Endothelial cell of umbilical vein (primary cell): ENCODE measurements around the gene TGM1. TPM values are rescaled to one million over a fixed set of nuclear protein-coding genes. Genes with fewer than 3 reads are reported as not detected.
A peak's percentile ranks its signal among the peaks of the same experiment; 100 is the strongest.

Experiments used
- BruUV-seq: library from RNA; stranded (reverse); fragments of 400-500 nt; replicated peaks from 2 replicates; lab custom pipeline; 2021; lab: Mats Ljungman, UMichigan
- CTCF ChIA-PET: fragments of 300-600, 350-600 bp; sonication (Branson Sonifier 250); formaldehyde crosslinking; loops from one replicate; lab custom pipeline; 2021; ENCODE audit warnings: antibody characterized with exemption, inconsistent platforms; lab: Charles Lee
- POLR2A ChIA-PET: fragments of 300-600, 350-600 bp; sonication (Branson Sonifier 250); formaldehyde crosslinking; loops from one replicate; lab custom pipeline; 2021; ENCODE audit warnings: antibody characterized with exemption, inconsistent platforms; lab: Charles Lee
- DNase-seq: peaks from one replicate; pipeline ENCODE4 v3.0.0-alpha.2; 2011; ENCODE audit warnings: low read depth, low spot score
- FAIRE-seq: peaks from 2 replicates; lab custom pipeline; 2011; peaks lifted over from hg19 to GRCh38; lab: Jason Lieb, UNC
- H2AFZ ChIP-seq: 2 replicates; pipeline ENCODE4 v1.6.0; 2012; ENCODE audit warnings: low read depth, low read length, control low read depth, inconsistent platforms
- H3K27ac ChIP-seq: 2 replicates; pipeline ENCODE4 v1.5.1; 2011; ENCODE audit warnings: low read depth, mild to moderate bottlenecking, control low read depth, low read length, moderate library complexity; ENCODE audit not compliant: insufficient read depth
- H3K27me3 ChIP-seq, 2 experiments: 2 replicates each; pipeline versions ENCODE4 v1.6.0 to v1.6.1; 2011; ENCODE audit warnings: low read length in 2 of 2, mixed read lengths in 1 of 2; ENCODE audit not compliant: control insufficient read depth in 2 of 2, insufficient read depth in 2 of 2
- H3K36me3 ChIP-seq, 2 experiments: 2 replicates in 1 of 2; 3 replicates in 1 of 2; pipeline ENCODE4 v1.5.1; 2011; ENCODE audit warnings: low read length in 2 of 2, mild to moderate bottlenecking in 1 of 2, moderate library complexity in 1 of 2; ENCODE audit not compliant: control insufficient read depth in 2 of 2, insufficient read depth in 2 of 2; ENCODE audit errors: extremely low read depth in 1 of 2
- H3K4me1 ChIP-seq: 3 replicates; pipeline ENCODE4 v1.5.1; 2011; ENCODE audit warnings: mild to moderate bottlenecking, low read length; ENCODE audit not compliant: control insufficient read depth, insufficient read depth; ENCODE audit errors: extremely low read depth
- H3K4me2 ChIP-seq: 2 replicates; pipeline ENCODE4 v1.6.1; 2011; ENCODE audit warnings: low read length, control low read depth, mixed read lengths; ENCODE audit not compliant: insufficient read depth
- H3K4me3 ChIP-seq, 3 experiments: fragments of 200-600 bp in 1 of 3; sonication (generic), shearing (Covaris generic) in 1 of 3; replicated peaks in 1 of 3; 2 replicates each; pipeline ENCODE4 v1.5.1; 2011 to 2016; ENCODE audit warnings: control low read depth in 3 of 3, low read length in 3 of 3, mild to moderate bottlenecking in 2 of 3, inconsistent platforms in 1 of 3, low read depth in 1 of 3, moderate library complexity in 1 of 3; ENCODE audit not compliant: insufficient read depth in 1 of 3
- H3K79me2 ChIP-seq: 2 replicates; pipeline ENCODE4 v1.6.0; 2012; ENCODE audit warnings: low read length, inconsistent platforms; ENCODE audit not compliant: control insufficient read depth, insufficient read depth
- H3K9ac ChIP-seq: replicated peaks from 2 replicates; pipeline ENCODE3; 2011; ENCODE audit warnings: low read length, control low read depth; ENCODE audit not compliant: insufficient read depth; ENCODE audit errors: extremely low read depth
- H3K9me1 ChIP-seq: replicated peaks from 3 replicates; pipeline ENCODE4 v1.6.0; 2011; ENCODE audit warnings: mild to moderate bottlenecking, low read length; ENCODE audit not compliant: control insufficient read depth, insufficient read depth; ENCODE audit errors: extremely low read depth
- H3K9me3 ChIP-seq: replicated peaks from 2 replicates; pipeline ENCODE4 v1.5.1; 2012; ENCODE audit warnings: low read length, inconsistent platforms; ENCODE audit not compliant: control insufficient read depth, insufficient read depth
- H4K20me1 ChIP-seq: replicated peaks from 2 replicates; pipeline ENCODE3; 2011; ENCODE audit warnings: mild to moderate bottlenecking, low read length; ENCODE audit not compliant: control insufficient read depth, insufficient read depth; ENCODE audit errors: extremely low read depth
- POLR2A ChIP-seq: IDR thresholded peaks from 2 replicates; pipeline ENCODE4 v1.6.1; 2012; ENCODE audit warnings: low read depth, mild to moderate bottlenecking, control low read depth, low read length
- dilution Hi-C: fragments of 300-500 bp; cut with MboI; formaldehyde crosslinking; loops from one replicate; pipeline ENCODE4 v1.15.0; 2019; ENCODE audit warnings: low sequenced_read_pairs; ENCODE audit not compliant: extremely low pct_ligation_motif_present
- intact Hi-C: fragments of 100-400 bp; cut with micrococcal nuclease; formaldehyde crosslinking; loops from one replicate; pipeline ENCODE4 v1.10.0; 2022
- polyA plus RNA-seq, 4 experiments: library from polyadenylated mRNA; depleted of rRNA in 3 of 4; stranded (reverse) in 3 of 4; unstranded in 1 of 4; fragments of >200 nt; gene quantifications; 2 replicates each; pipeline versions ENCODE4 v1.2.1 to v1.2.3, GENCODE V29; 2011 to 2012; ENCODE audit warnings: missing spikeins in 1 of 4
- total RNA-seq: library from RNA; stranded (reverse); gene quantifications from 2 replicates; pipeline ENCODE4 v1.2.3, GENCODE V29; 2021
- TF ChIP-seq, protein P1 (sequence below), 2 donors: IDR thresholded peaks; 1 replicate in 1 of 2; 2 replicates in 1 of 2; pipeline ENCODE4 v1.5.1; 2011; ENCODE audit warnings: low read length in 2 of 2, mild to moderate bottlenecking in 2 of 2, moderate library complexity in 2 of 2, control low read depth in 1 of 2, inconsistent platforms in 1 of 2, low read depth in 1 of 2; ENCODE audit not compliant: insufficient read depth in 1 of 2; ENCODE audit errors: extremely low read depth in 1 of 2

The TGM1 gene
- total and polyA plus RNA-seq, 2 donors (not counting 3 experiments of a cell fraction or from before 2014, with no cell fraction given) = 1.0 to 3.4 TPM

DNA sequence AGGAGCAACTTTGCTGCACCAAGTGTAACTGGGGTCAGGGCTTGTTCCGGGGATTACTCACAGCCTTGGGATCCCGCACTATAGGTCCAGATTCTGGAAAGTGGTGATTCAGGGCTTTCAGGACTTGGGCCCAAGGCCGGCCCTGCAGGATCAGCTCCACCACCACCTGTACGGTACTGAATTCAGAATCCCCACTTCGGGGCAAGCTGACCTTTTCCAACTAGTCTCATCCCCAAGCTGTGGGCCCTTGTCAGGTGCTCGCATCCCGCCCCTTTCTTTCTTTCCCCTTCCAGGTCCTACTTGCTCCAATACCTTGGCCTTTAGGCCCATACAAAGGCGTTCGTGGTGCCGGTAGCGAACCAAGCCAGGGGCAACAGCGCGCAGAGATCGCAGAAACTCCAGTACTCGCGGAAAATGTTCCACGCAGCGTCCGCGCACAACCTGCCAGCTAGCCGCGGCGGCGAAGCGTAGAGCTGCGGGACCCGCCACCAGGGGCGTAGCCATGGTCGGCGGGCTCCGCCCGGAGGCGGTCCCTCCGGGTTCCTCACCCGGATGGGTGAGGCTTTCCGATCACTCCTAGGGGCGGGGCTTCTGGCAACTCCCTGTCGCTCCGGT lies 21.0 kb downstream of the TGM1 start:
- peak overlapping the region; percentile 84 for H3K4me2 ChIP-seq
- TSS peak; percentile 44 for BruUV-seq
- peaks cover 5 to 26% of the 10 kb centered on the region in 2 experiments for H3K36me3 ChIP-seq
- H3K4me3 ChIP-seq = peak overlapping the region; percentile 31 to 67 (median 57)
- FAIRE-seq (no peak), DNase-seq (no peak)
- no peaks in the 10 kb centered on the region for H3K27me3 ChIP-seq
- peaks cover 30% of the 10 kb centered on the region for H3K4me1 ChIP-seq
- peaks cover 22% of the 10 kb centered on the region for H3K79me2 ChIP-seq
- H4K20me1 ChIP-seq = no peaks in the 10 kb centered on the region
- intact Hi-C loops = loop anchor here (1.0 to 2.0 kb wide), 10 partner anchors 10 to 228 kb away; partner anchors contain the start of genes GMPR2, IPO4, MDP1 and NEDD8
- H3K9me1 ChIP-seq = no peaks in the 10 kb centered on the region
- CTCF ChIA-PET = interaction anchor here (0.7 to 13.0 kb wide), 26 partner anchors 9 to 195 kb away, joined by 3 to 199 read pairs (median 9); partner anchors contain the start of genes CHMP4A, CIDEB, DHRS1 and EMC9
- no peaks in the 10 kb centered on the region for H3K9me3 ChIP-seq
- H3K27ac ChIP-seq = peak overlapping the region; percentile 98
- peak overlapping the region; percentile 96 for H3K9ac ChIP-seq
- dilution Hi-C loops = no loop called here
- peak overlapping the region; percentile 35 for H2AFZ ChIP-seq
- POLR2A ChIA-PET = interaction anchor here (0.6 to 2.3 kb wide), 16 partner anchors 9 to 1231 kb away, joined by 3 to 19 read pairs (median 6); partner anchors contain the start of genes CHMP4A, DHRS1, EMC9 and GMPR2
- no peak for TF ChIP-seq POLR2A
- TF ChIP-seq, protein P1, sequence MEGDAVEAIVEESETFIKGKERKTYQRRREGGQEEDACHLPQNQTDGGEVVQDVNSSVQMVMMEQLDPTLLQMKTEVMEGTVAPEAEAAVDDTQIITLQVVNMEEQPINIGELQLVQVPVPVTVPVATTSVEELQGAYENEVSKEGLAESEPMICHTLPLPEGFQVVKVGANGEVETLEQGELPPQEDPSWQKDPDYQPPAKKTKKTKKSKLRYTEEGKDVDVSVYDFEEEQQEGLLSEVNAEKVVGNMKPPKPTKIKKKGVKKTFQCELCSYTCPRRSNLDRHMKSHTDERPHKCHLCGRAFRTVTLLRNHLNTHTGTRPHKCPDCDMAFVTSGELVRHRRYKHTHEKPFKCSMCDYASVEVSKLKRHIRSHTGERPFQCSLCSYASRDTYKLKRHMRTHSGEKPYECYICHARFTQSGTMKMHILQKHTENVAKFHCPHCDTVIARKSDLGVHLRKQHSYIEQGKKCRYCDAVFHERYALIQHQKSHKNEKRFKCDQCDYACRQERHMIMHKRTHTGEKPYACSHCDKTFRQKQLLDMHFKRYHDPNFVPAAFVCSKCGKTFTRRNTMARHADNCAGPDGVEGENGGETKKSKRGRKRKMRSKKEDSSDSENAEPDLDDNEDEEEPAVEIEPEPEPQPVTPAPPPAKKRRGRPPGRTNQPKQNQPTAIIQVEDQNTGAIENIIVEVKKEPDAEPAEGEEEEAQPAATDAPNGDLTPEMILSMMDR (IDR thresholded peaks at IDR 0.05; ENCODE audit: extremely low read depth in 1 of 2, insufficient read depth in 1 of 2, low read depth in 1 of 2, low read length in 2 of 2) = peak; percentile 16 to 75
